Left lung (tissue), 10 donors: Measurements from ENCODE around the gene GPR153. TPM values are rescaled to one million over a fixed set of nuclear protein-coding genes. Genes with fewer than 3 reads are reported as not detected.

Experiments used
- ATAC-seq: fragments of 200-7000 bp; cut with Tn5 transposase; one replicate; pipeline ENCODE4 v1.9.1; 2020; ENCODE audit warnings: moderate library complexity
- DNase-seq, 4 donors: peaks; one replicate each; pipeline ENCODE4 v3.0.0-alpha.2; 2013 to 2020
- H3K27ac ChIP-seq, 2 donors: fragments of 200-600 bp; sonication (generic) in 1 of 2; one replicate each; pipeline versions ENCODE4 v1.5.0 to v1.8.0; 2020 to 2021
- H3K27me3 ChIP-seq, 2 donors: fragments of 200-600 bp; sonication (generic) in 1 of 2; one replicate each; pipeline versions ENCODE4 v1.5.0 to v1.8.0; 2020 to 2021
- H3K36me3 ChIP-seq, 2 donors: fragments of 200-600 bp; sonication (generic) in 1 of 2; one replicate each; pipeline versions ENCODE4 v1.5.0 to v1.8.0; 2020 to 2021
- H3K4me1 ChIP-seq, 2 donors: fragments of 200-600 bp; one replicate each; pipeline ENCODE4 v1.8.0; 2021
- H3K4me3 ChIP-seq, 2 donors: fragments of 200-600 bp; sonication (generic) in 1 of 2; one replicate each; pipeline versions ENCODE4 v1.5.0 to v1.8.0; 2020 to 2021; ENCODE audit warnings: mild to moderate bottlenecking in 1 of 2
- H3K9me3 ChIP-seq, 2 donors: fragments of 200-600 bp; sonication (generic) in 1 of 2; one replicate each; pipeline versions ENCODE4 v1.5.0 to v1.8.0; 2020 to 2021
- intact Hi-C, 2 donors: fragments of 100-400 bp; cut with DNase I; formaldehyde crosslinking; loops; one replicate each; pipeline versions ENCODE4 v1.11.2 to v1.14.2; 2022
- polyA plus RNA-seq, 6 donors: library from polyadenylated mRNA; unstranded; fragments of 120-200 nt; gene quantifications; one replicate each; pipeline ENCODE4 v1.2.1, GENCODE V29; 2013; ENCODE audit not compliant: insufficient read length in 6 of 6
- total RNA-seq, 2 donors: library from RNA; stranded (reverse); fragmentation: NEBNext Ultra II Directional; extraction: Animal tissue kit (Norgen Biotek cat#: 25700); gene quantifications; one replicate each; pipeline ENCODE4 v1.2.1, GENCODE V29; 2021
- TF ChIP-seq, protein P1 (sequence below), 2 donors: fragments of 200-600 bp; sonication (generic) in 1 of 2; IDR thresholded peaks; one replicate each; pipeline versions ENCODE4 v1.5.0 to v1.8.0; 2021; ENCODE audit warnings: antibody characterized with exemption in 2 of 2
- donor health status: DM: no; HTN: yes; CAD: no.
- donor health status: DM: no; HTN: no; CAD: no.

Gene GPR153
- total and polyA plus RNA-seq, 8 donors = 13.8 to 31.6 (median 18.0) TPM

DNA sequence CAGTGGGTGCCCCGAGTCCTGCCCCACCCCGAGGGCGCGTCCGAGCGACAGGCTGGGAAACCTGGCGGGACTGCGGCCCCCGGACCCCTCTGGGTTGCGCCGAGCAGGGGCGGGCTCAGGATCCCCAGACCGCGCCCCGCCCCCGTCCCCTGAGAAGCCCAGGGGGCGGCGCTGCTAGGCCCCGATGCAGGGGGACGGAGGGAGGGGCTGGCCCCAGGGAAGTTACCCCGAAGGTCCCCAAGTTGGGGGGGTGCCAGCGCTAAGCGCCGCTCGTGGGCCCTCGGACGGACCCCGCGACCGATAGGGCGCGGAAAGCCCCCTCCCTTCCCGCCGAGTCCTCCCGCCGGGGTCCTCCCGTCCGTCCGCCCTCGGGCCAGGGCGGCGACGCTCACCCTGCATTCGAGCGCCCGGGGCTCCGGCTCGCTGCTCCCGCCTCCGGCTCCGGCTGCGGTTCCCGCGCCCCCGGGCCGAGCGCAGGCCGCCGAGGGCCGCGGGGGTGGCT lies 414 bp downstream of the GPR153 start:
- Histone ChIP-seq H3K4me3 (peak overlapping the region; percentile 52 to 61), H3K27me3 (peaks cover 0 to 69% of the 10 kb centered on the region in 2 donors), H3K9me3 (no peaks in the 10 kb centered on the region), H3K4me1 (peaks cover 6 to 26% of the 10 kb centered on the region in 2 donors), H3K36me3 (no peaks in the 10 kb centered on the region), H3K27ac (peak overlapping the region in 1 of 2 donors; percentile 44)
- ATAC-seq = peak; percentile 23
- intact Hi-C loops = no loop called here
- TF ChIP-seq, protein P1, sequence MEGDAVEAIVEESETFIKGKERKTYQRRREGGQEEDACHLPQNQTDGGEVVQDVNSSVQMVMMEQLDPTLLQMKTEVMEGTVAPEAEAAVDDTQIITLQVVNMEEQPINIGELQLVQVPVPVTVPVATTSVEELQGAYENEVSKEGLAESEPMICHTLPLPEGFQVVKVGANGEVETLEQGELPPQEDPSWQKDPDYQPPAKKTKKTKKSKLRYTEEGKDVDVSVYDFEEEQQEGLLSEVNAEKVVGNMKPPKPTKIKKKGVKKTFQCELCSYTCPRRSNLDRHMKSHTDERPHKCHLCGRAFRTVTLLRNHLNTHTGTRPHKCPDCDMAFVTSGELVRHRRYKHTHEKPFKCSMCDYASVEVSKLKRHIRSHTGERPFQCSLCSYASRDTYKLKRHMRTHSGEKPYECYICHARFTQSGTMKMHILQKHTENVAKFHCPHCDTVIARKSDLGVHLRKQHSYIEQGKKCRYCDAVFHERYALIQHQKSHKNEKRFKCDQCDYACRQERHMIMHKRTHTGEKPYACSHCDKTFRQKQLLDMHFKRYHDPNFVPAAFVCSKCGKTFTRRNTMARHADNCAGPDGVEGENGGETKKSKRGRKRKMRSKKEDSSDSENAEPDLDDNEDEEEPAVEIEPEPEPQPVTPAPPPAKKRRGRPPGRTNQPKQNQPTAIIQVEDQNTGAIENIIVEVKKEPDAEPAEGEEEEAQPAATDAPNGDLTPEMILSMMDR (IDR thresholded peaks at IDR 0.05) = no peak
- DNase-seq = peak in 1 of 4 donors; percentile 71

DNA sequence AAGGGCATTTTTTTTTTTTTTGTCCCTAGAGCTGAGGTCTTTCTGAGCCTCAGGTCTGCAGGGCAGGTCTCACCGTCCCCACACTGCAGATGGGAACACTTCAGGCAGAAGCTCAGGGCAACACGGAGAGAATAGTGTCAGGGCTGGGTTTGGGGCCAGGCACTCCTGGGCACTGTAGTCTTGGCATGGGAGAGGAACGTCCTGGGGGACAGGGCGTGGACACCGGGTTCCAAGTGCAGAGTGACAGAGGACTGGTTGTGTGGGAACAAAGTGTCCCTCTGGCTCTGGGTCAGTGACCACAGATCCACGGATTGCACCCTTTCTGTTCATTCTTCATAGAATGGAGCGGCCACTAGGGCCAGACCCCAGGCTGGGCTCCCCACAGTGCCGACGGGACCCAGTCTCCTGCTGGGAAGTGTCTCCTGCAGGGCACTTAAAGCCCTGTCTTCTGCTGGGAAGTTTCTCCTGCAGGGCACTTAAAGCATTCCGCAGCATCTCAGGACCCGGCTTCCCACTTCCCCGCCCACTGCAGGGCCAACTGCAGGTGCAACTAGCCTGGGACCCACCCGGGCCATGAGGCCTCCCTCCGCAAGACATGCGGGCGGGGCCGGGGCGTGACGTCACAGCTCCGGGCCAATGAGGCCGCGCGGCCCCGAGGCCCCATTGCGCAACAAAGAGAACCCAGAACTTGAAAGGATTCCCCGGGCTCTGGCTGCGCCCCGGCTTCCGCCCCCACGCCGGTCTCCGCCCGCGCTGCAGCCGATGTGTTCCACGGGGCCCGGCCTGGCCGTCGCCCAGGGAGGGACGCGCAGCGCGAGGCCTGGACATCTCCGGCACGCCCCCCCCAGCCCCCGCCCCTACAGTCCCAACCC lies 1.2 kb downstream of the GPR153 start:
- peak; percentile 78 for ATAC-seq
- peak overlapping the region; percentile 52 to 61 for H3K4me3 ChIP-seq
- DNase-seq = peak; percentile 76 to 92 (median 88)
- H3K27ac ChIP-seq = no peak overlapping the region
- TF ChIP-seq, protein P1 (IDR thresholded peaks at IDR 0.05) = no peak
- intact Hi-C loops = loop anchor here in 1 of 2 donors (10.0 kb wide), 1 partner anchor 155 kb away; the partner anchor contains the start of gene HES2
- H3K9me3 ChIP-seq = no peaks in the 10 kb centered on the region
- H3K4me1 ChIP-seq = peaks cover 6 to 26% of the 10 kb centered on the region in 2 donors
- no peaks in the 10 kb centered on the region for H3K36me3 ChIP-seq
- H3K27me3 ChIP-seq = peaks cover 0 to 69% of the 10 kb centered on the region in 2 donors

DNA sequence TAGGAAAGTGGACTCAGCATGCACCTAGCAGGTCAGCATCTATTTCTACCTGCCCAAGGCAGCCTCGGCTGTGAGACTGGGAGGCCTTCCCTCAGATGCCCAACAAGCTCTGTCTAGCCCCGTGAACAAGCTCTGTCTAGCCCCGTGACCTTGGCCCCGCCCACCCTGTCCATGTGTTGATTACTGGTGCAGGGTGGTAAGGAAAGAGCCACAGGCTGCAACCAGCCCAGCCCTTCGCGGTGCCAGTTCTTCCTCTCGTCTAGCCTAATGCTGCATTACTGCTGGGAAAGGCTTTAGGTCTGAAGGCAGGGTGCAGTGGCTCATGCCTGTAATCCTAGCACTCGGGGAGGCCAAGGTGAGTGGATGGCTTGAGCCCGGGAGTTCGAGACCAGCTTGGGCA lies 2.2 kb downstream of the GPR153 start:
- TF ChIP-seq, protein P1 (IDR thresholded peaks at IDR 0.05) = no peak
- ATAC-seq (no peak), DNase-seq (no peak)
- Histone ChIP-seq H3K36me3 (no peaks in the 10 kb centered on the region), H3K27me3 (peaks cover 0 to 74% of the 10 kb centered on the region in 2 donors), H3K27ac (no peak overlapping the region), H3K9me3 (no peaks in the 10 kb centered on the region), H3K4me1 (peaks cover 4 to 26% of the 10 kb centered on the region in 2 donors), H3K4me3 (no peak overlapping the region)
- intact Hi-C loops = loop anchor here in 1 of 2 donors (10.0 kb wide), 1 partner anchor 156 kb away; the partner anchor contains the start of gene HES2

DNA sequence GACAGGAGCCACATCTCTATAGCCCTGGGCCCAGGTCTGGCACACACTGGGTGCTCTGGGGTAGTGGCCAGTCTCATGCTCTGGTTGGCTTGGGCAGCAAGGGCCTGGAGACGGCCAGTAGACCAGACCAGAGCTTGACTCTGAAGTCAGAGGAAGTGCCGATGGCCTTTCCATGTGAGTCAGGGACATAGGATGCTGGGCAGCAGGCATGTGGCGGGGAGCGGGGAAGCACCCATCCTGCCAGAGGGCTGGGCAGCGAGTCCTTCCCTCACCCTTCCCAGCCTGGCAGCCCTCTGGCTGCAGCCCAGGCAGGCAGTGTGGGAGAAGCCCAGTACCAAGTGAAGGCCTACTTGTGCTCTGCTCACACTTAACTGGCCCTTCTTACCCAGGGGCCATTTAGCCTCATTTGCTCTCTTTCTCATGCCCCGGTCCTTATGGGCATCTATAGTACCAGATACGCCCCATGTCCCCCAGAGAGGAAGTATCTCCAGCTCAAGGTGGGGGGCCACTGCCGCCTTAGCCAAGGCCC lies 3.3 kb downstream of the GPR153 start:
- no peak for ATAC-seq
- TF ChIP-seq, protein P1 (IDR thresholded peaks at IDR 0.05) = no peak
- intact Hi-C loops = loop anchor here in 1 of 2 donors (10.0 kb wide), 1 partner anchor 157 kb away; the partner anchor contains the start of gene HES2
- H3K36me3 ChIP-seq = no peaks in the 10 kb centered on the region
- H3K4me3 ChIP-seq = no peak overlapping the region
- peaks cover 0 to 26% of the 10 kb centered on the region in 2 donors for H3K4me1 ChIP-seq
- peaks cover 0 to 71% of the 10 kb centered on the region in 2 donors for H3K27me3 ChIP-seq
- no peak for DNase-seq
- H3K27ac ChIP-seq = no peak overlapping the region
- H3K9me3 ChIP-seq = no peaks in the 10 kb centered on the region

DNA sequence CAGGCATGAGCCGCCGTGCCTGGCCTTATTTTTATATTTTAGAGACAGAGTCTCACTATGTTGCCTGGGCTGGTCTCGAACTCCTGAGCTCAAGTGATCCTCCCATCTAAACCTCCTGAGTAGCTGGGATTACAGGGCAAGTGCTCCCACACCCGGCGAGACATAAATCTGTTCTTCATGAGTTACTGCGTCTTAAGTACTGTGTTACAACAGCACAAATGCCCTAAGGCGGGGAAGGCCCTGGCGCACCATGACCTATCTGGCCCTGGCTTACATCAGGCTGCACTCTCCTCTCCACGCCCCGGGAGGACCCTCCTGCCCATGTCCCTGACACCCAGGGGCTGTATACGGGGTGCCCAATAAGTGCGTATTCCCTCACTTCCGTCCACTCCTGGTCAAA lies 4.3 kb downstream of the GPR153 start:
- intact Hi-C loops = loop anchor here in 1 of 2 donors (10.0 kb wide), 1 partner anchor 158 kb away; the partner anchor contains the start of gene HES2
- DNase-seq (no peak), ATAC-seq (no peak)
- Histone ChIP-seq H3K9me3 (no peaks in the 10 kb centered on the region), H3K36me3 (no peaks in the 10 kb centered on the region), H3K4me1 (peaks cover 0 to 23% of the 10 kb centered on the region in 2 donors), H3K27ac (no peak overlapping the region), H3K4me3 (no peak overlapping the region), H3K27me3 (peaks cover 0 to 71% of the 10 kb centered on the region in 2 donors)
- TF ChIP-seq, protein P1 (IDR thresholded peaks at IDR 0.05) = no peak
